GM19468 (cell line): ENCODE measurements around the gene HBA1.
"Not testable (repeated sequence)": the region's sequence is repeated elsewhere in the genome, so short reads cannot be mapped to it uniquely, and the experiment has no call there.

Experiments
- ATAC-seq: cut with Tn5 transposase; IDR thresholded peaks from one replicate; pipeline ENCODE4 v1.9.1; 2021; ENCODE audit warnings: mild to moderate bottlenecking, moderate library complexity, moderate number of reproducible peaks; ENCODE audit not compliant: unreplicated experiment; ENCODE audit errors: extremely low read depth

HBA1 gene

GRCh38 chr16:159136-159849 lies 17.2 kb upstream of the HBA1 start:
- ATAC-seq: no peak

GRCh38 chr16:160242-160641 lies 16.2 kb upstream of the HBA1 start:
- not testable (repeated sequence) for ATAC-seq

GRCh38 chr16:160691-161190 lies 15.7 kb upstream of the HBA1 start:
- ATAC-seq: no peak

- no peak for ATAC-seq
These were observed 14.0 kb upstream of the HBA1 start for GRCh38 chr16:162271-162991.

GRCh38 chr16:163139-163538 lies 13.3 kb upstream of the HBA1 start:
- not testable (repeated sequence) for ATAC-seq

GRCh38 chr16:163696-164095 lies 12.8 kb upstream of the HBA1 start:
- not testable (repeated sequence) for ATAC-seq

- not testable (repeated sequence) for ATAC-seq
These were observed 12.2 kb upstream of the HBA1 start for GRCh38 chr16:164134-164823.

GRCh38 chr16:164827-165538 lies 11.5 kb upstream of the HBA1 start:
- ATAC-seq: no peak

GRCh38 chr16:165539-166374 lies 10.7 kb upstream of the HBA1 start, which contains the start of gene HBM:
HBM (plus strand) TSS chr16:165978; CDS start chr16:165998, 20 bp downstream.
- ATAC-seq: no peak

- no peak for ATAC-seq
These were observed 9.9 kb upstream of the HBA1 start for GRCh38 chr16:166375-167121.

GRCh38 chr16:167122-167690 lies 9.3 kb upstream of the HBA1 start:
- no peak for ATAC-seq

- no peak for ATAC-seq
These were observed 8.1 kb upstream of the HBA1 start for GRCh38 chr16:168424-168823.

- no peak for ATAC-seq
These were observed 7.5 kb upstream of the HBA1 start for GRCh38 chr16:169014-169413.

- ATAC-seq: not testable (repeated sequence)
These were observed 6.4 kb upstream of the HBA1 start for GRCh38 chr16:170088-170507.

GRCh38 chr16:170788-171187 lies 5.7 kb upstream of the HBA1 start:
- ATAC-seq: no peak

- ATAC-seq: not testable (repeated sequence)
These were observed 4.0 kb upstream of the HBA1 start, which contains the start of gene HBA2 for GRCh38 chr16:172374-172941. HBA2 (plus strand) TSS chr16:172876; CDS start chr16:172913, 37 bp downstream.

GRCh38 chr16:173211-173854 lies 3.1 kb upstream of the HBA1 start:
- not testable (repeated sequence) for ATAC-seq
